Immature natural killer cell (primary cell): ENCODE data around the gene ZBTB43. TPM values are rescaled to one million over a fixed set of nuclear protein-coding genes. Genes with fewer than 3 reads are reported as not detected.
"Not testable (repeated sequence)": the region's sequence is repeated elsewhere in the genome, so short reads cannot be mapped to it uniquely, and the experiment has no call there.

Experiments used
- DNase-seq, 3 donors: peaks; one replicate each; pipeline ENCODE4 v3.0.0; 2022; ENCODE audit warnings: mixed read lengths in 1 of 3
- H3K27ac Mint-ChIP-seq, 6 donors: one replicate each; pipeline ENCODE4 v1.8.0; 2020; ENCODE audit warnings: mixed read lengths in 6 of 6, mild to moderate bottlenecking in 5 of 6, inconsistent platforms in 4 of 6, moderate library complexity in 3 of 6
- H3K27me3 Mint-ChIP-seq, 3 donors: one replicate each; pipeline ENCODE4 v1.8.0; 2020 to 2021; ENCODE audit warnings: low read depth in 3 of 3, mild to moderate bottlenecking in 3 of 3, mixed read lengths in 3 of 3, moderate library complexity in 3 of 3, inconsistent platforms in 1 of 3
- H3K36me3 Mint-ChIP-seq, 3 donors: one replicate each; pipeline ENCODE4 v1.8.0; 2020; ENCODE audit warnings: mixed read lengths in 3 of 3, inconsistent platforms in 2 of 3, mild to moderate bottlenecking in 2 of 3
- H3K4me1 Mint-ChIP-seq, 2 donors: one replicate each; pipeline ENCODE4 v1.8.0; 2020; ENCODE audit warnings: inconsistent platforms in 2 of 2, mild to moderate bottlenecking in 2 of 2, mixed read lengths in 2 of 2, moderate library complexity in 1 of 2
- H3K4me3 Mint-ChIP-seq, 5 donors: one replicate each; pipeline ENCODE4 v1.8.0; 2020; ENCODE audit warnings: mild to moderate bottlenecking in 5 of 5, mixed read lengths in 5 of 5, inconsistent platforms in 3 of 5, moderate library complexity in 3 of 5
- H3K9me3 Mint-ChIP-seq, 6 donors: one replicate each; pipeline ENCODE4 v1.8.0; 2020; ENCODE audit warnings: mild to moderate bottlenecking in 6 of 6, mixed read lengths in 6 of 6, inconsistent platforms in 4 of 6, moderate library complexity in 3 of 6
- polyA plus RNA-seq, 3 donors: library from polyadenylated mRNA; unstranded; fragments of 300-500 nt; fragmentation: Illumina TruSeq; gene quantifications; one replicate each; pipeline ENCODE4 v1.2.3, GENCODE V29; 2021

Gene ZBTB43
- polyA plus RNA-seq, 3 donors from 2014 or later, result 7.0 to 14.6 (median 10.3) TPM

DNA sequence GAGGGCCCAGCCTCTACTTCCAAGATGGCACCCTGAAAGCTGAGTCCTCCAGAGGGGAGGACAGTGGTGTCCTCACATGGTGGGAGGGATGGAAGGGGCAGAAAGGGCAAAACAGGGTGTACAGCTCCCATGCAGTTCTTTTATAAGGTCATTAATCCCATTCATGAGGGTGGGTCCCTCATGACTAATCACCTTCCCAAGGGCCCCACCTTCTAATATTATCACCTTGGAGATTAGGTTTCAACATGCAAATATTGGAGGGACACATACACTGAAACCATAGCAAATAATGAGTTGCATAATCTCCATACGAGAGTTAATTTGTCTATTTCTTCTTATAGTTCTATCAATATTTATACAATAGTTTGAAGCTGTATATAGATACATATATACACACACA lies 5.8 kb upstream of the ZBTB43 start:
- H3K27me3 Mint-ChIP-seq, result peaks cover 4 to 7% (median 5%) of the 10 kb centered on the region in 3 donors
- peaks cover 3 to 4% of the 10 kb centered on the region in 2 donors for H3K4me1 Mint-ChIP-seq
- H3K27ac Mint-ChIP-seq, result no peak overlapping the region
- H3K4me3 Mint-ChIP-seq, result no peak overlapping the region
- no peak for DNase-seq
- peaks cover 0 to 2% (median 0%) of the 10 kb centered on the region in 6 donors for H3K9me3 Mint-ChIP-seq
- no peaks in the 10 kb centered on the region for H3K36me3 Mint-ChIP-seq

- DNase-seq, result no peak
- H3K36me3 Mint-ChIP-seq, result peaks cover 0 to 5% (median 4%) of the 10 kb centered on the region in 3 donors
- H3K4me1 Mint-ChIP-seq, result peaks cover 26 to 36% of the 10 kb centered on the region in 2 donors
- H3K27ac Mint-ChIP-seq, result no peak overlapping the region
- peak overlapping the region in 1 of 5 donors; percentile 29 for H3K4me3 Mint-ChIP-seq
- H3K27me3 Mint-ChIP-seq, result peaks cover 8 to 14% (median 11%) of the 10 kb centered on the region in 3 donors
- peaks cover 0 to 2% (median 0%) of the 10 kb centered on the region in 6 donors for H3K9me3 Mint-ChIP-seq
Measured at GRCh38 chr9:126802318-126803059, 2.4 kb upstream of the ZBTB43 start.

GRCh38 chr9:126804198-126804695 lies 593 bp upstream of the ZBTB43 start:
- Mint-ChIP-seq H3K27me3 (peaks cover 6 to 12% (median 11%) of the 10 kb centered on the region in 3 donors), H3K4me3 (peak overlapping the region; percentile 86 to 100 (median 99)), H3K9me3 (no peaks in the 10 kb centered on the region), H3K27ac (peak overlapping the region; percentile 92 to 100 (median 96)), H3K36me3 (peaks cover 0 to 5% (median 4%) of the 10 kb centered on the region in 3 donors), H3K4me1 (peaks cover 34 to 54% of the 10 kb centered on the region in 2 donors)
- no peak for DNase-seq

GRCh38 chr9:126805554-126806262 lies 868 bp downstream of the ZBTB43 start:
- Mint-ChIP-seq H3K9me3 (no peaks in the 10 kb centered on the region), H3K36me3 (peaks cover 0 to 5% (median 4%) of the 10 kb centered on the region in 3 donors), H3K4me3 (peak overlapping the region; percentile 90 to 100 (median 99)), H3K4me1 (peaks cover 34 to 57% of the 10 kb centered on the region in 2 donors), H3K27ac (peak overlapping the region; percentile 97 to 100 (median 99)), H3K27me3 (peaks cover 6 to 12% (median 11%) of the 10 kb centered on the region in 3 donors)
- peak; percentile 80 to 83 (median 80) for DNase-seq

- no peaks in the 10 kb centered on the region for H3K9me3 Mint-ChIP-seq
- peaks cover 3 to 5% (median 4%) of the 10 kb centered on the region in 3 donors for H3K36me3 Mint-ChIP-seq
- peak overlapping the region; percentile 97 to 100 (median 99) for H3K27ac Mint-ChIP-seq
- H3K27me3 Mint-ChIP-seq, result peaks cover 6 to 11% (median 10%) of the 10 kb centered on the region in 3 donors
- H3K4me3 Mint-ChIP-seq, result peak overlapping the region; percentile 90 to 100 (median 99)
- peaks cover 34 to 57% of the 10 kb centered on the region in 2 donors for H3K4me1 Mint-ChIP-seq
- no peak for DNase-seq
Measured at GRCh38 chr9:126806336-126806735, 1.5 kb downstream of the ZBTB43 start.

DNA sequence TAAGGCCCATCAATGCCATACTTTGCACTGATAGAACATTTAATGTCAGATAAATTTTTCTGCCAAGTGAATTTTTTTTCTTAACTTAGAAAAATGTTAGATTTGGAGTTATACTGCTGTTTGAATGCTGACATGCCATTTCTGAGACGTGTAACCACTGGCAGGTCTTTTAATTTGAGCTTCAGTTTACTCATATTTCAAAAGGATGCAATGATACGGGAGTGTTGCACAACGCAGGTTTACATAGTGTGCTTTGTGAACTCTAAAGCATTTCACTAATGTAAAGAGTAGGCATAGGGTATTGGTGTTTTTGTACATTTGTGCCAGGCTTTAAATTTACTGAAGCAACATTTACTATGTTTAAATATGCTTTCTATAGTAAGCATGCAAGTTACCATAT lies 4.2 kb downstream of the ZBTB43 start:
- no peak overlapping the region for H3K4me3 Mint-ChIP-seq
- peaks cover 13 to 22% (median 17%) of the 10 kb centered on the region in 3 donors for H3K36me3 Mint-ChIP-seq
- peaks cover 6 to 11% (median 10%) of the 10 kb centered on the region in 3 donors for H3K27me3 Mint-ChIP-seq
- no peaks in the 10 kb centered on the region for H3K9me3 Mint-ChIP-seq
- H3K4me1 Mint-ChIP-seq, result peaks cover 42 to 76% of the 10 kb centered on the region in 2 donors
- H3K27ac Mint-ChIP-seq, result no peak overlapping the region
- DNase-seq, result no peak

DNA sequence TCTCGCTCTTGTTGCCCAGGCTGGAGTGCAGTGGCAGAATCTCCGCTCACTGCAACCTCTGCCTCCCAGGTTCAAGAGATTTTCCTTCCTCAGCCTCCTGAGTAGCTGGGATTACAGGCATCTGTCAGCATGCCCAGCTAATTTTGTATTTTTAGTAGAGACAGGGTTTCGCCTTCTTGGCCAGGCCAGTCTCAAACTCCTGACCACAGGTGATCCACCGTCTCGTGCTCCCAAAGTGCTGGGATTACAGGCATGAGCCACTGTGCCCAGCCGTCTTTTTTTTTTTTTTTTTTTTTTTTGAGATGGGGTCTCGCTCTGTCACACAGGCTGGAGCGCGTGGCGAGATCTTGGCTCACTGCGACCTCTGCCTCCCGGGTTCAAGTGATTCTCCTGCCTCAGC lies 5.4 kb downstream of the ZBTB43 start:
- peaks cover 1 to 11% (median 5%) of the 10 kb centered on the region in 6 donors for H3K9me3 Mint-ChIP-seq
- H3K27ac Mint-ChIP-seq, H3K27me3 Mint-ChIP-seq, DNase-seq, H3K4me3 Mint-ChIP-seq: not testable (repeated sequence)
- H3K36me3 Mint-ChIP-seq, result peaks cover 20 to 28% (median 28%) of the 10 kb centered on the region in 3 donors
- H3K4me1 Mint-ChIP-seq, result peaks cover 39 to 73% of the 10 kb centered on the region in 2 donors

- no peak for DNase-seq
- Mint-ChIP-seq H3K36me3 (peaks cover 29 to 52% (median 49%) of the 10 kb centered on the region in 3 donors), H3K4me1 (peaks cover 24 to 59% of the 10 kb centered on the region in 2 donors), H3K4me3 (no peak overlapping the region), H3K27ac (no peak overlapping the region), H3K27me3 (no peaks in the 10 kb centered on the region), H3K9me3 (peaks cover 3 to 27% (median 7%) of the 10 kb centered on the region in 6 donors)
Measured at GRCh38 chr9:126813072-126813471, 8.2 kb downstream of the ZBTB43 start.

GRCh38 chr9:126814091-126814490 lies 9.3 kb downstream of the ZBTB43 start:
- Mint-ChIP-seq H3K27ac (no peak overlapping the region), H3K27me3 (no peaks in the 10 kb centered on the region), H3K36me3 (peaks cover 38 to 62% (median 58%) of the 10 kb centered on the region in 3 donors), H3K4me3 (no peak overlapping the region), H3K4me1 (peaks cover 27 to 58% of the 10 kb centered on the region in 2 donors), H3K9me3 (peaks cover 9 to 35% (median 16%) of the 10 kb centered on the region in 6 donors)
- DNase-seq, result no peak

- H3K36me3 Mint-ChIP-seq, result peaks cover 46 to 66% (median 65%) of the 10 kb centered on the region in 3 donors
- not testable (repeated sequence) for DNase-seq, H3K27ac Mint-ChIP-seq, H3K27me3 Mint-ChIP-seq, H3K4me3 Mint-ChIP-seq
- peaks cover 36 to 76% of the 10 kb centered on the region in 2 donors for H3K4me1 Mint-ChIP-seq
- peaks cover 9 to 35% (median 17%) of the 10 kb centered on the region in 6 donors for H3K9me3 Mint-ChIP-seq
Measured at GRCh38 chr9:126817615-126818014, 12.8 kb downstream of the ZBTB43 start.

DNA sequence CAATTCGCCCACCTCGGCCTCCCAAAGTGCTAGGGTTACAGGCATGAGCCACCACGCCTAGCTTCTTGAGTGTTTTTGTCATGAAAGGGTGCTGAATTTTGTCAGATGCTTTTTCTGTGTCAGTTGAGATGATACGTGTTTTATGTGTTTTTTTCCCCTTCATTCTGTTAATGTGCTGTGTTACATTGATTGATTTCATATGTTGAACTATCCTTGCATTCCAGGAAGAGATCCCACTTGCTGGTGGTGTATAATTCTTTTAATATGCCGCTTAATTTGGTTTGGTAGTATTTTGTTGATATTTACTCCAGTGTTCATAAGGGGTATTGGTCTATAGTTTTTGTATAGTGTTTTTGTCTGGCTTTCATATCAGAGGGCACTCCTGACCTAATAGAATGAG lies 13.6 kb downstream of the ZBTB43 start:
- DNase-seq, result no peak
- Mint-ChIP-seq H3K27ac (peak overlapping the region in 1 of 6 donors; percentile 10), H3K27me3 (no peaks in the 10 kb centered on the region), H3K4me1 (peaks cover 36 to 76% of the 10 kb centered on the region in 2 donors), H3K36me3 (peaks cover 44 to 62% (median 61%) of the 10 kb centered on the region in 3 donors), H3K4me3 (no peak overlapping the region), H3K9me3 (peaks cover 9 to 35% (median 17%) of the 10 kb centered on the region in 6 donors)

GRCh38 chr9:126819482-126819881 lies 14.6 kb downstream of the ZBTB43 start:
- Mint-ChIP-seq H3K9me3 (peaks cover 8 to 32% (median 16%) of the 10 kb centered on the region in 6 donors), H3K27ac (peak overlapping the region in 1 of 6 donors; percentile 61), H3K4me3 (no peak overlapping the region), H3K4me1 (peaks cover 37 to 77% of the 10 kb centered on the region in 2 donors), H3K27me3 (no peaks in the 10 kb centered on the region), H3K36me3 (peaks cover 40 to 56% (median 53%) of the 10 kb centered on the region in 3 donors)
- no peak for DNase-seq

DNA sequence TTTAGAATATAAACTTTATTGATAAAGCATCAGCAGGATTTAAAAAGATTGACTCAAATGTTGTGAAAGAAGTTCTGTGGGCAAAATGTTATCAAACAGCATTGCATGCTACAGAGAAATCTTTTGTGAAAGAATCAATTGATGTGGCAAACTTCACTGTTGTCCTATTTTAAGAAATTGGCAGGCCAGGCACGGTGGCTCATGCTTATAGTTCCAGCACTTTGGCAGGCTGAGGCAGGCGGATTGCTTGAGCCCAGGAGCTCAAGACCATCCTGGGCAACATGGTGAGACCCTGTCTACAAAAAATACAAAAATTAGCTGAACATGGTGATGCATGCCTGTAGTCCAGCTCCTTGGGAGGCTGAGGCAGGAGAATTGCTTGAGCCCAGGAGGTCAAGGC lies 17.4 kb downstream of the ZBTB43 start:
- peaks cover 19 to 36% (median 29%) of the 10 kb centered on the region in 3 donors for H3K36me3 Mint-ChIP-seq
- H3K4me3 Mint-ChIP-seq, result no peak overlapping the region

More for the DNA sequence above, 17.4 kb downstream of the ZBTB43 start:
- no peak for DNase-seq
- Mint-ChIP-seq H3K27ac (no peak overlapping the region), H3K9me3 (peaks cover 7 to 21% (median 10%) of the 10 kb centered on the region in 6 donors), H3K4me1 (peaks cover 37 to 77% of the 10 kb centered on the region in 2 donors), H3K27me3 (no peaks in the 10 kb centered on the region)
